Measurements from ENCODE around the gene PRAMEF6. TPM values are rescaled to one million over a fixed set of nuclear protein-coding genes. Genes with fewer than 3 reads are reported as not detected.

PRAMEF6 gene
- not detected for total RNA-seq

GRCh38 chr1:12947480-12947879, at the start of gene PRAMEF6:
TSS of gene PRAMEF6 (minus strand) at chr1:12947580. CDS start at chr1:12942518, 5,062 bp downstream.

DNA sequence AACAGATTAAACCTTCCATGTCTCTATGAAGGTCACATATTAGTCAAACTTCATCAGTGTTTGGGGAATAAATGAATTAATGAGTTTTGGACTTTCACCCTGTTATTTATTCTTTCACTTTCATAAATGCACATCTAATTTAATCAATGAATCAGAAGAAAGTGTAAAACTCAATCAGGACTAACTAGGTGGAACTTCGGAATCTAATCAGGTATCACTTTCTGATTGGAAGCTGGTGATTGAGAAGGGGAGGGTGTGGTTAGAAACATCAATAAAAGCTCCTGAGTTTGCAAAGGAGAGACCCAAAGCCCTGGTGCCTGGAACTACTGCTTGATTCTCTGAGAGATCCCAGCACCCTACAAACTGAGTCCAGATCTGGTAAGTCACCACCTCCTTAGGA, 31.1 kb downstream of the PRAMEF6 start, which contains the start of gene PRAMEF7:
PRAMEF7 (plus strand) TSS at position 301 of the 400 bp plus-strand sequence. CDS start 1,083 bp downstream, outside the sequence.

GRCh38 chr1:12898170-12898569, 49.2 kb downstream of the PRAMEF6 start, which contains the start of gene PRAMEF10:
TSS of gene PRAMEF10 (minus strand) at chr1:12898270. CDS start at chr1:12895847, 2,423 bp downstream.

Small RNA genes within 50 kb of the gene (small RNA-seq; reads per million reads assigned to genes)
- gene RNU6-1072P (ENCODE audit: low replicate concordance): not detected

Other genes with a start within 250 kb of the PRAMEF6 start
- gene AADACL3, start 231.5 kb downstream of the PRAMEF6 start, total RNA-seq: not detected
- 0.12 TPM for gene CFAP107, start 201.4 kb downstream of the PRAMEF6 start, total RNA-seq
- gene PRAMEF12, start 173.8 kb downstream of the PRAMEF6 start, total RNA-seq: not detected
- not detected for gene PRAMEF1, start 156.2 kb downstream of the PRAMEF6 start, total RNA-seq
- not detected for gene PRAMEF11, start 116.2 kb downstream of the PRAMEF6 start, total RNA-seq
- gene HNRNPCL1, start 98.9 kb downstream of the PRAMEF6 start, total RNA-seq: not detected
- gene PRAMEF2, start 90.5 kb downstream of the PRAMEF6 start, total RNA-seq: not detected
- gene PRAMEF4, start 61.4 kb downstream of the PRAMEF6 start, total RNA-seq: not detected
- not detected for gene PRAMEF10, start 49.3 kb downstream of the PRAMEF6 start, total RNA-seq
- gene PRAMEF7, start 31.0 kb downstream of the PRAMEF6 start, total RNA-seq: not detected
- gene PRAMEF27, start 109.0 kb upstream of the PRAMEF6 start, total RNA-seq: not detected
- gene HNRNPCL3, start 113.2 kb upstream of the PRAMEF6 start, total RNA-seq: not detected
- not detected for gene PRAMEF25, start 123.2 kb upstream of the PRAMEF6 start, total RNA-seq
- gene HNRNPCL2, start 169.3 kb upstream of the PRAMEF6 start, total RNA-seq: not detected
- gene PRAMEF26, start 208.4 kb upstream of the PRAMEF6 start, total RNA-seq: not detected
- gene HNRNPCL4, start 218.1 kb upstream of the PRAMEF6 start, total RNA-seq: not detected
- gene PRAMEF9, start 224.3 kb upstream of the PRAMEF6 start, total RNA-seq: not detected

Measured in metanephros (tissue), 2 donors.